WTC11 (cell line): Measurements from ENCODE around the gene GPR62. TPM values are rescaled to one million over a fixed set of nuclear protein-coding genes. Genes with fewer than 3 reads are reported as not detected.
A peak's percentile ranks its signal among the peaks of the same experiment; 100 is the strongest.

ENCODE experiments used
- AFF4 ChIP-seq: sonication (generic); formaldehyde crosslinking; IDR thresholded peaks from 2 replicates; pipeline ENCODE4 v1.8.1; 2023; ENCODE audit warnings: mild to moderate bottlenecking, missing genetic modification reagents, borderline replicate concordance
- AR ChIP-seq: fragments of 250-450 bp; sonication (Bioruptor Pico); IDR thresholded peaks from 2 replicates; pipeline ENCODE4 v1.9.0; 2021; ENCODE audit warnings: mild to moderate bottlenecking
- CDX4 ChIP-seq: fragments of 250-450 bp; sonication (Bioruptor Pico); IDR thresholded peaks from 2 replicates; pipeline ENCODE4 v1.9.0; 2021; ENCODE audit warnings: moderate library complexity, mild to moderate bottlenecking, inconsistent platforms, borderline replicate concordance
- CTCF ChIP-seq: fragments of 200-600 bp; IDR thresholded peaks from 2 replicates; pipeline ENCODE4 v1.8.0; 2022; ENCODE audit warnings: antibody characterized with exemption
- ETV6 ChIP-seq: sonication (generic); formaldehyde crosslinking; IDR thresholded peaks from 2 replicates; pipeline ENCODE4 v1.8.1; 2022; ENCODE audit warnings: mild to moderate bottlenecking, missing genetic modification reagents
- FOXJ3 ChIP-seq: sonication (generic); formaldehyde crosslinking; IDR thresholded peaks from 2 replicates; pipeline ENCODE4 v1.9.0; 2021; ENCODE audit warnings: missing genetic modification reagents, mild to moderate bottlenecking, borderline replicate concordance
- FOXK1 ChIP-seq: sonication (generic); formaldehyde crosslinking; IDR thresholded peaks from 2 replicates; pipeline ENCODE4 v1.8.0; 2022; ENCODE audit warnings: mild to moderate bottlenecking, moderate library complexity, missing genetic modification reagents
- FOXP4 ChIP-seq: sonication (generic); formaldehyde crosslinking; IDR thresholded peaks from 2 replicates; pipeline ENCODE4 v1.8.0; 2022; ENCODE audit warnings: mild to moderate bottlenecking, missing genetic modification reagents
- GABPB1 ChIP-seq: sonication (generic); formaldehyde crosslinking; IDR thresholded peaks from 2 replicates; pipeline ENCODE4 v1.8.1; 2023; ENCODE audit warnings: mild to moderate bottlenecking, missing genetic modification reagents
- IRF1 ChIP-seq: sonication (generic); formaldehyde crosslinking; IDR thresholded peaks from 2 replicates; pipeline ENCODE4 v1.8.0; 2023; ENCODE audit warnings: missing genetic modification reagents
- PRDM15 ChIP-seq: sonication (generic); formaldehyde crosslinking; IDR thresholded peaks from 2 replicates; pipeline ENCODE4 v1.8.0; 2022; ENCODE audit warnings: missing genetic modification reagents
- SMAD4 ChIP-seq: sonication (generic); formaldehyde crosslinking; IDR thresholded peaks from 2 replicates; pipeline ENCODE4 v1.8.0; 2022; ENCODE audit warnings: mild to moderate bottlenecking, missing genetic modification reagents
- SP1 ChIP-seq: sonication (generic); formaldehyde crosslinking; conservative IDR thresholded peaks from 2 replicates; pipeline ENCODE4 v1.8.1; 2022; ENCODE audit warnings: missing genetic modification reagents
- ZMAT4 ChIP-seq: fragments of 250-450 bp; sonication (Bioruptor Pico); IDR thresholded peaks from 2 replicates; pipeline ENCODE4 v1.9.0; 2021; ENCODE audit warnings: mild to moderate bottlenecking
- ZNF263 ChIP-seq: sonication (generic); formaldehyde crosslinking; IDR thresholded peaks from 2 replicates; pipeline ENCODE4 v1.8.1; 2022; ENCODE audit warnings: low read depth, mild to moderate bottlenecking, moderate library complexity, missing genetic modification reagents
- total RNA-seq: library from RNA; stranded (reverse); gene quantifications from 3 replicates; pipeline ENCODE4 v1.2.3, GENCODE V29; 2021
- TF ChIP-seq, protein P1 (sequence below): sonication (generic); formaldehyde crosslinking; IDR thresholded peaks from 2 replicates; pipeline ENCODE4 v1.8.1; 2022; ENCODE audit warnings: mild to moderate bottlenecking, moderate library complexity, missing genetic modification reagents
- TF ChIP-seq, protein P2 (sequence below): sonication (generic); formaldehyde crosslinking; IDR thresholded peaks from 2 replicates; pipeline ENCODE4 v1.8.0; 2022; ENCODE audit warnings: mild to moderate bottlenecking, missing genetic modification reagents
- TF ChIP-seq, protein P3 (sequence below): sonication (generic); formaldehyde crosslinking; IDR thresholded peaks from 2 replicates; pipeline ENCODE4 v1.8.0; 2022; ENCODE audit warnings: mild to moderate bottlenecking, missing genetic modification reagents

Gene GPR62
- total RNA-seq, 1 experiment from 2014 or later = 0.24 TPM

GRCh38 chr3:51941798-51942602 lies 13.2 kb upstream of the GPR62 start, which contains the start of the genes PARP3 and RRP9 (continued):
- TF ChIP-seq, protein P1, sequence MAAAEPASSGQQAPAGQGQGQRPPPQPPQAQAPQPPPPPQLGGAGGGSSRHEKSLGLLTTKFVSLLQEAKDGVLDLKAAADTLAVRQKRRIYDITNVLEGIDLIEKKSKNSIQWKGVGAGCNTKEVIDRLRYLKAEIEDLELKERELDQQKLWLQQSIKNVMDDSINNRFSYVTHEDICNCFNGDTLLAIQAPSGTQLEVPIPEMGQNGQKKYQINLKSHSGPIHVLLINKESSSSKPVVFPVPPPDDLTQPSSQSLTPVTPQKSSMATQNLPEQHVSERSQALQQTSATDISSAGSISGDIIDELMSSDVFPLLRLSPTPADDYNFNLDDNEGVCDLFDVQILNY (CRISPR knock-in tag) = peak; percentile 60; the same call in 1 of the 2 replicates
- TF ChIP-seq ZNF263 (CRISPR knock-in tag) (peak; percentile 24; the same call in 1 of the 2 replicates), CTCF (peak; percentile 99), AFF4 (CRISPR knock-in tag) (peak; percentile 75), SP1 (peak; percentile 99), ETV6 (CRISPR knock-in tag) (peak; percentile 94), FOXK1 (CRISPR knock-in tag) (peak; percentile 86), CDX4 (no peak), SMAD4 (CRISPR knock-in tag) (no peak), AR (no peak), IRF1 (CRISPR knock-in tag) (0 out of 2 replicates have a peak, but pooled peaks have one; percentile 23), ZMAT4 (no peak), FOXJ3 (no peak), GABPB1 (CRISPR knock-in tag) (peak; percentile 82), FOXP4 (CRISPR knock-in tag) (0 out of 2 replicates have a peak, but pooled peaks have one; percentile 40), PRDM15 (CRISPR knock-in tag) (no peak)
- TF ChIP-seq, protein P2, sequence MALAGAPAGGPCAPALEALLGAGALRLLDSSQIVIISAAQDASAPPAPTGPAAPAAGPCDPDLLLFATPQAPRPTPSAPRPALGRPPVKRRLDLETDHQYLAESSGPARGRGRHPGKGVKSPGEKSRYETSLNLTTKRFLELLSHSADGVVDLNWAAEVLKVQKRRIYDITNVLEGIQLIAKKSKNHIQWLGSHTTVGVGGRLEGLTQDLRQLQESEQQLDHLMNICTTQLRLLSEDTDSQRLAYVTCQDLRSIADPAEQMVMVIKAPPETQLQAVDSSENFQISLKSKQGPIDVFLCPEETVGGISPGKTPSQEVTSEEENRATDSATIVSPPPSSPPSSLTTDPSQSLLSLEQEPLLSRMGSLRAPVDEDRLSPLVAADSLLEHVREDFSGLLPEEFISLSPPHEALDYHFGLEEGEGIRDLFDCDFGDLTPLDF = no peak
- TF ChIP-seq, protein P3, sequence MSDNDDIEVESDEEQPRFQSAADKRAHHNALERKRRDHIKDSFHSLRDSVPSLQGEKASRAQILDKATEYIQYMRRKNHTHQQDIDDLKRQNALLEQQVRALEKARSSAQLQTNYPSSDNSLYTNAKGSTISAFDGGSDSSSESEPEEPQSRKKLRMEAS (CRISPR knock-in tag) = peak; percentile 94
